ENCODE data around the gene CACNA1D.
"Not testable (repeated sequence)": the region's sequence is repeated elsewhere in the genome, so short reads cannot be mapped to it uniquely, and the experiment has no call there.

CACNA1D gene

DNA sequence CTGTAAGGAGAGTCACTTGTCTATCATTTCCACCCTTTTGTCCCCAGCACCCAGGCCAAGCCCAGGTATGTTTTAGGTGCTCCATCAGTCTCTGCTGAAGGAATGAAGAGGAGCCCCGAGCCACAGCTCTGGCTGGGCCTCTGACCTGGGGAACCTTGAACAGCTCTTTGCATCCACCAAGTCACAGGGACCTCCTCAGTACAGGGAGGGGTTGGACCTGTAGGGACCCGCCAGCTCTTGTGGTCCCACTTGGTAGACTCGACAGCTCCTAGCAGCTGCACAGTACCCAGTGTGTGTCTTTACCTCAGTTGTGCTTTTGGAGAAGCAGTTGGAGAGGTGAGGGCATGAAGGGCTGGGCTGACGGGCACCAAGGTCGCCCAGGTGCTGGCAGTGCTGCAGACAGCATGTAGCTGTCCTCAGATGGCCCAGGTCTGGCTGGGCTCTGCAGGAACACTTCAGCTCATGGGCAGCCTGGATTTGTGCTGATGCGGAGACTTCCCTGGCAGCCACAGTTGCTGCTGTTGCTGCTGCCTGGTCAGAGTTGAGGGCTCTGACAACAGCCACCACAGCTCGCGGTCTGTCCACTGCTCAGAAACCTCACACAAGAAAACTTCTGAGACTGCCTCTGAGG, 123.6 kb downstream of the CACNA1D start:
- DNase-seq = no peak

DNA sequence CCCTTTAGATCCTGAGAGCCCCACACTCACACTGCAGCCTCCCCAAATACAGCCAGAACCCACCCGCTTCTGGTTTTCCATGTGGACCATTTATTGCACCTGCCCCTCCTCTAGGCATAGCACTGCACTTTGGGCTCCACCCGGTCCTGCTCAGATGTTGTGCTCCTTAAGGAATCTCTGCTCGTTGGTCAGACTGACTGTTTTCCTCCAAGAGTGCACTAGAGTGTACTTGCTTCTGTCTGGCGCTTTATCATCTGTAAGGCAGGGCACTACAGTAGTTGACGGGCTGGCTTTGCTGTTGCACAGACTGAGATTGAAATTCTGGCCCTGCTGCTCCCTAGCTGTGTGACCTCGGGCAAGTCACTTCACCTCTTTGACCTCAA, 124.1 kb downstream of the CACNA1D start:
- DNase-seq = no peak

DNA sequence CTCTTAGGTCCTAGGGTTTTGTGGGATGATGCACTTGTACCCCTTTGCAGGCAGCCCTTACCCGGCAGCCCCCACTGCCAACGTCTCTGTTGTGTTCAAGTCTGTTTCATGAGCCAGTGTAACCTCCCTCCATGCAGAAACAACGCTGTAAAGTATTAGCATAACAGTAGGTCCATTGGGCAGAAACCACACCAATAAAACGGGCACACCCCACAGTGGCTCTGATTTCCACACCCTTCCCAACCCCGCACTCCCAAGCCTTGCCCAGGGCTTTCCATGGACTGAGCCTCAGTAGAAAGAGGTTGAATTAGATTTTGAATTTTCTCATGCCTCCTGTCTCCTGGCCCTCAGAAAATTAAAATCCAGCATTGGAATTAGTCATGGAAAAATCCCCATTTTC, 124.5 kb downstream of the CACNA1D start:
- no peak for DNase-seq

GRCh38 chr3:53624061-53624857, 129.8 kb downstream of the CACNA1D start:
- no peak for DNase-seq

GRCh38 chr3:53626876-53627275, 132.5 kb downstream of the CACNA1D start:
- no peak for DNase-seq

- no peak for DNase-seq
These were observed 134.4 kb downstream of the CACNA1D start for GRCh38 chr3:53628536-53629401.

DNA sequence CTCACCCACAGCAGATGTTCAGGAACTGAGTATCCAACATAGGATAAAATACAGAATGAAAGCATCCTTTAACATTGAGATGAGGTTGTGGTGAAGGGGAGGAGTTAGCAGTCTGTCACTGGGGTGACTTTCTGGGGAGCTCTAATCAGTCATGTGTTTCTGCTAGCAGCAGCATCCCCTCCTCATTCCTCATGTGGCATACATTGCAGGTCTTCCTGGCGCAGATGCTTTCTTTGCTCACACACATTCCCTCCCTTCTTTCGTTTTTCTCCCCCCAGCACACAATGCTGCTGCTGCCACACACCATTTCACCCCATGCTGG, 135.0 kb downstream of the CACNA1D start:
- DNase-seq = no peak

DNA sequence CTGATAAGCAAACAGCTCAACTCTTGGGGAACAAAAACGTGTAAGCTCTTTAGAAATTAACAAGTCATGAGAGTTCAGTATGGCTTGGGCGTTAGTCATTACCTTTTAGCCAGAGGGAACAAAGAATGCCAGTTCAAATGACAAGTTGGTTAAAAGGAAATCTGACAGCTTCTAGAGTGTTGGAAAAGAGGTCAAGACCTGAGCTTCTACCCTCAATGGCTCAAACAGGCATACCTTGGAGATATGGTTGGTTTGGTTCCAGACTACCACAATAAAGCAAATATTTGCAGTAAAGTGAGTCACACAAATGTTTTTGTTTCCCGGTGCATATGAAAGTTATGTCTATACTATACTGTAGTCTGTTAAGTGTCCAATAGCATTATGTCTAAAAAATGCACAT, 136.1 kb downstream of the CACNA1D start:
- no peak for DNase-seq

- no peak for DNase-seq
These were observed 138.9 kb downstream of the CACNA1D start for GRCh38 chr3:53633197-53633787.

- no peak for DNase-seq
These were observed 140.6 kb downstream of the CACNA1D start for GRCh38 chr3:53635041-53635440.

GRCh38 chr3:53638806-53639205, 144.4 kb downstream of the CACNA1D start:
- not testable (repeated sequence) for DNase-seq

GRCh38 chr3:53641397-53641796, 147.0 kb downstream of the CACNA1D start:
- no peak for DNase-seq

DNA sequence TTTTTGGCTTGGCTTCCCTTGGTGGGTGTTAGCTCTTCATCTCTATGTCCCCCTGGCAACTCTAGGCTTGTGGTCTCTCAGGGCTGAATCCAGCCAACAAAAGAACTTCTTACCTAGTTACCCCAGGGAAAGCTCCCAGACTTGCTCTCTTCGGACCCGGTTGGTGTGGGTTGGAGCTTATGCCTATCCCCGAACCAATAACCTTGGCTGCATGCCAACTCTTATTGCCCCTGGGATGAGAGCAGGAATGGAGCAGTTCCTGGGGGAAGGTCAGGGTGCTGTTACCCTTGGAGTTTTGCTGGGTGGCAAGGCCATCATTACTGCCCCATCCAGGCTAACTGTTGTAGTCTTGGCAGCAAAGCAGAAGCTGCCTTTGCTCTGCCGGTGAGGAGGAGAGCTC, 147.8 kb downstream of the CACNA1D start:
- no peak for DNase-seq

- no peak for DNase-seq
These were observed 149.3 kb downstream of the CACNA1D start for GRCh38 chr3:53643757-53644156.

GRCh38 chr3:53645754-53646153, 151.3 kb downstream of the CACNA1D start:
- no peak for DNase-seq

GRCh38 chr3:53646723-53647122, 152.3 kb downstream of the CACNA1D start:
- DNase-seq = no peak

DNA sequence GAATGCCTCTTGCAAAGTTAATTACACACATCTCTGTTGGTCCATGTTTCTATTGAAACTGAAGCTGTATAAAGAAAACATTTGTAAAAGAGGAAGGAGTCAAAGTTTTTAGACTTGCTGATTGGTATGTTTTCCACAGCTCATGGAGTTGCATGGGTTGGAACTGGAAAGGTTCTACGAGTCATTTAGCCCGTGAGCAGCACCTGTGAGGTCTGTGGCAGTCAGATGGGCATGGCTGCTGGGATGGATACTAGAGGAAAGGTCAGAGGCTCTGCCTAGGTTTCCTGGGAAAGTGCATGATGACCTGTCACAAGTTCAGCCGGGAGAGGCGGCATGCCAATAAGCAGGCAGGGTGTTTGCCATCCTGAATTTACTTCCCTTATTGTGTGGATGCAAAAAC, 155.4 kb downstream of the CACNA1D start:
- no peak for DNase-seq

DNA sequence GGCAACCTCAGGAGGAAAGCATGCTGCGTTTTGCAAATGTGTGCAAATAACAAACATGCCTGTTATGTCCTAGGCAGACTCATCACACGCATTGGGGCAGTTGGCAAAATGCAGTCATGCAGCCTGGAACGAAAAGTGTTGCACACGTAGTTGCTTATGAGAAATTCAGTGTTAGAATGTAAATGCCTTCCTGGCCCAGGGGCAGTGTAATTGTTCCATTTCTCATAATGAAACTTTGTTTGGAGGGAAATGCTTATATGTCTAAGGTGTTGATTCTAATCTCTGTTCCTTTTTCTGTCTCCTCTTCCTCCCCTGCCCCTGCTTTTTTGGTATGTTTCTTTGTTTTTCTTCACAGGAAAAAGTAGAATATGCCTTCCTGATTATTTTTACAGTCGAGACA, 156.0 kb downstream of the CACNA1D start:
- no peak for DNase-seq

GRCh38 chr3:53650928-53651661, 156.7 kb downstream of the CACNA1D start:
- no peak for DNase-seq

- no peak for DNase-seq
These were observed 157.5 kb downstream of the CACNA1D start for GRCh38 chr3:53651927-53652326.

DNA sequence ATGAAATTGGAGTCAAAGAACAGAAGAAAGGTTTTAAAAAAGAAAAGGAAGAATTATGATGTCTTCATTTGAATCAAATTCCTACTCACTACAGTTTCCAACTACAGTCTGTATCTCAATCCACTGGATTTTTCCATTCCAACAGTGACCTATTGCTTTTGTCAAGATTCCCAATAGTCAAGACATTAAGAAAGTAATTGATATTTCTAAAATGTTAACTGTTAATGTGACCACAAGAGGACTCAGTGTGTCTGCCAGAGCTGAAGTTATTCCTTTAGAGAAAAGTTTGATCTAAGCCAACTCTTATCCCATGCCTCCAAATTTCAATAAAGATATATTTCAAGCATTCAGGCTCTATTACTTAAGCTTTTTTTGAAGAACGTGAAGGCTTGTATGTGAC, 163.2 kb downstream of the CACNA1D start:
- DNase-seq = no peak

- peak; percentile 3 for DNase-seq
These were observed 164.3 kb downstream of the CACNA1D start for GRCh38 chr3:53658613-53659193.

All from COR-L47 (cell line).